ENCODE measurements around the gene CLCN3. TPM values are rescaled to one million over a fixed set of nuclear protein-coding genes. Genes with fewer than 3 reads are reported as not detected.

Gene CLCN3
- total and polyA plus RNA-seq, 2 of the 13 experiments (the other 11 are each of a cell fraction or from before 2014, with no cell fraction given) = 13.6 to 23.7 TPM

- TF ChIP-seq, protein P1, sequence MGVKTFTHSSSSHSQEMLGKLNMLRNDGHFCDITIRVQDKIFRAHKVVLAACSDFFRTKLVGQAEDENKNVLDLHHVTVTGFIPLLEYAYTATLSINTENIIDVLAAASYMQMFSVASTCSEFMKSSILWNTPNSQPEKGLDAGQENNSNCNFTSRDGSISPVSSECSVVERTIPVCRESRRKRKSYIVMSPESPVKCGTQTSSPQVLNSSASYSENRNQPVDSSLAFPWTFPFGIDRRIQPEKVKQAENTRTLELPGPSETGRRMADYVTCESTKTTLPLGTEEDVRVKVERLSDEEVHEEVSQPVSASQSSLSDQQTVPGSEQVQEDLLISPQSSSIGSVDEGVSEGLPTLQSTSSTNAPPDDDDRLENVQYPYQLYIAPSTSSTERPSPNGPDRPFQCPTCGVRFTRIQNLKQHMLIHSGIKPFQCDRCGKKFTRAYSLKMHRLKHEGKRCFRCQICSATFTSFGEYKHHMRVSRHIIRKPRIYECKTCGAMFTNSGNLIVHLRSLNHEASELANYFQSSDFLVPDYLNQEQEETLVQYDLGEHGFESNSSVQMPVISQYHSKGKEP (CRISPR knock-in tag; IDR thresholded peaks at IDR 0.05) = no peak
- TF ChIP-seq ETV6 (CRISPR knock-in tag; conservative IDR thresholded peaks at IDR 0.05) = 0 out of 2 replicates have a peak, but pooled peaks have one; percentile 40
- TF ChIP-seq NR0B2 (CRISPR knock-in tag; IDR thresholded peaks at IDR 0.05) = 0 out of 2 replicates have a peak, but pooled peaks have one; percentile 70
- TF ChIP-seq, protein P2, sequence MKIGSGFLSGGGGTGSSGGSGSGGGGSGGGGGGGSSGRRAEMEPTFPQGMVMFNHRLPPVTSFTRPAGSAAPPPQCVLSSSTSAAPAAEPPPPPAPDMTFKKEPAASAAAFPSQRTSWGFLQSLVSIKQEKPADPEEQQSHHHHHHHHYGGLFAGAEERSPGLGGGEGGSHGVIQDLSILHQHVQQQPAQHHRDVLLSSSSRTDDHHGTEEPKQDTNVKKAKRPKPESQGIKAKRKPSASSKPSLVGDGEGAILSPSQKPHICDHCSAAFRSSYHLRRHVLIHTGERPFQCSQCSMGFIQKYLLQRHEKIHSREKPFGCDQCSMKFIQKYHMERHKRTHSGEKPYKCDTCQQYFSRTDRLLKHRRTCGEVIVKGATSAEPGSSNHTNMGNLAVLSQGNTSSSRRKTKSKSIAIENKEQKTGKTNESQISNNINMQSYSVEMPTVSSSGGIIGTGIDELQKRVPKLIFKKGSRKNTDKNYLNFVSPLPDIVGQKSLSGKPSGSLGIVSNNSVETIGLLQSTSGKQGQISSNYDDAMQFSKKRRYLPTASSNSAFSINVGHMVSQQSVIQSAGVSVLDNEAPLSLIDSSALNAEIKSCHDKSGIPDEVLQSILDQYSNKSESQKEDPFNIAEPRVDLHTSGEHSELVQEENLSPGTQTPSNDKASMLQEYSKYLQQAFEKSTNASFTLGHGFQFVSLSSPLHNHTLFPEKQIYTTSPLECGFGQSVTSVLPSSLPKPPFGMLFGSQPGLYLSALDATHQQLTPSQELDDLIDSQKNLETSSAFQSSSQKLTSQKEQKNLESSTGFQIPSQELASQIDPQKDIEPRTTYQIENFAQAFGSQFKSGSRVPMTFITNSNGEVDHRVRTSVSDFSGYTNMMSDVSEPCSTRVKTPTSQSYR (CRISPR knock-in tag; IDR thresholded peaks at IDR 0.05; ENCODE audit: borderline replicate concordance) = peak; percentile 64; the same call in 1 of the 2 replicates
- no peak for TF ChIP-seq ZNF552 (CRISPR knock-in tag; IDR thresholded peaks at IDR 0.05; ENCODE audit: borderline replicate concordance)
- TF ChIP-seq LBX2 (CRISPR knock-in tag; IDR thresholded peaks at IDR 0.05; ENCODE audit: borderline replicate concordance) = no peak
- TF ChIP-seq ZSCAN29 (CRISPR knock-in tag; conservative IDR thresholded peaks at IDR 0.05) = no peak
- TF ChIP-seq MLLT10 (CRISPR knock-in tag; IDR thresholded peaks at IDR 0.05) = no peak
- TF ChIP-seq, protein P3, sequence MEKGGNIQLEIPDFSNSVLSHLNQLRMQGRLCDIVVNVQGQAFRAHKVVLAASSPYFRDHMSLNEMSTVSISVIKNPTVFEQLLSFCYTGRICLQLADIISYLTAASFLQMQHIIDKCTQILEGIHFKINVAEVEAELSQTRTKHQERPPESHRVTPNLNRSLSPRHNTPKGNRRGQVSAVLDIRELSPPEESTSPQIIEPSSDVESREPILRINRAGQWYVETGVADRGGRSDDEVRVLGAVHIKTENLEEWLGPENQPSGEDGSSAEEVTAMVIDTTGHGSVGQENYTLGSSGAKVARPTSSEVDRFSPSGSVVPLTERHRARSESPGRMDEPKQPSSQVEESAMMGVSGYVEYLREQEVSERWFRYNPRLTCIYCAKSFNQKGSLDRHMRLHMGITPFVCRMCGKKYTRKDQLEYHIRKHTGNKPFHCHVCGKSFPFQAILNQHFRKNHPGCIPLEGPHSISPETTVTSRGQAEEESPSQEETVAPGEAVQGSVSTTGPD (CRISPR knock-in tag; IDR thresholded peaks at IDR 0.05) = no peak
- peak; percentile 93 for TF ChIP-seq ATF1 (CRISPR knock-in tag; IDR thresholded peaks at IDR 0.05)
- no peak for TF ChIP-seq ZNF773 (CRISPR knock-in tag; IDR thresholded peaks at IDR 0.05; ENCODE audit: borderline replicate concordance)
- no peak for TF ChIP-seq NCOA5 (CRISPR knock-in tag; IDR thresholded peaks at IDR 0.05)
- TF ChIP-seq, protein P4, sequence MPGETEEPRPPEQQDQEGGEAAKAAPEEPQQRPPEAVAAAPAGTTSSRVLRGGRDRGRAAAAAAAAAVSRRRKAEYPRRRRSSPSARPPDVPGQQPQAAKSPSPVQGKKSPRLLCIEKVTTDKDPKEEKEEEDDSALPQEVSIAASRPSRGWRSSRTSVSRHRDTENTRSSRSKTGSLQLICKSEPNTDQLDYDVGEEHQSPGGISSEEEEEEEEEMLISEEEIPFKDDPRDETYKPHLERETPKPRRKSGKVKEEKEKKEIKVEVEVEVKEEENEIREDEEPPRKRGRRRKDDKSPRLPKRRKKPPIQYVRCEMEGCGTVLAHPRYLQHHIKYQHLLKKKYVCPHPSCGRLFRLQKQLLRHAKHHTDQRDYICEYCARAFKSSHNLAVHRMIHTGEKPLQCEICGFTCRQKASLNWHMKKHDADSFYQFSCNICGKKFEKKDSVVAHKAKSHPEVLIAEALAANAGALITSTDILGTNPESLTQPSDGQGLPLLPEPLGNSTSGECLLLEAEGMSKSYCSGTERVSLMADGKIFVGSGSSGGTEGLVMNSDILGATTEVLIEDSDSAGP (CRISPR knock-in tag; IDR thresholded peaks at IDR 0.05; ENCODE audit: borderline replicate concordance) = peak; percentile 76; the same call in 1 of the 2 replicates
- no peak for TF ChIP-seq SIN3B (IDR thresholded peaks at IDR 0.05; ENCODE audit: low read length)
- no peak for TF ChIP-seq EEA1 (CRISPR knock-in tag; IDR thresholded peaks at IDR 0.05; ENCODE audit: borderline replicate concordance)
- no peak; the same call in 1 of the 2 replicates for TF ChIP-seq ZMYM3 (CRISPR knock-in tag; IDR thresholded peaks at IDR 0.05)
- no peak for TF ChIP-seq ZFAT (CRISPR knock-in tag; conservative IDR thresholded peaks at IDR 0.05)
- TF ChIP-seq GFI1 (CRISPR knock-in tag; IDR thresholded peaks at IDR 0.05; ENCODE audit: borderline replicate concordance) = no peak; the same call in 1 of the 2 replicates
- TF ChIP-seq ZNF781 (CRISPR knock-in tag; IDR thresholded peaks at IDR 0.05; ENCODE audit: borderline replicate concordance, not compliant biosample characterization) = peak; percentile 31
These were observed at the start of gene CLCN3 (continued) for GRCh38 chr4:169619958-169620879.

All from HepG2 (cell line).